DMS 273 treated with DMSO at 0.1 percent for 48 hours (cell line): Measurements from ENCODE around the gene DISP3.

Experiments used
- DNase-seq: peaks from one replicate; lab custom pipeline; 2025; lab: John Stamatoyannopoulos, UW

DISP3 gene

GRCh38 chr1:11528611-11529261, 49.8 kb downstream of the DISP3 start:
- DNase-seq: no peak

- DNase-seq: no peak
Observed at GRCh38 chr1:11529330-11529729, 50.4 kb downstream of the DISP3 start.

DNA sequence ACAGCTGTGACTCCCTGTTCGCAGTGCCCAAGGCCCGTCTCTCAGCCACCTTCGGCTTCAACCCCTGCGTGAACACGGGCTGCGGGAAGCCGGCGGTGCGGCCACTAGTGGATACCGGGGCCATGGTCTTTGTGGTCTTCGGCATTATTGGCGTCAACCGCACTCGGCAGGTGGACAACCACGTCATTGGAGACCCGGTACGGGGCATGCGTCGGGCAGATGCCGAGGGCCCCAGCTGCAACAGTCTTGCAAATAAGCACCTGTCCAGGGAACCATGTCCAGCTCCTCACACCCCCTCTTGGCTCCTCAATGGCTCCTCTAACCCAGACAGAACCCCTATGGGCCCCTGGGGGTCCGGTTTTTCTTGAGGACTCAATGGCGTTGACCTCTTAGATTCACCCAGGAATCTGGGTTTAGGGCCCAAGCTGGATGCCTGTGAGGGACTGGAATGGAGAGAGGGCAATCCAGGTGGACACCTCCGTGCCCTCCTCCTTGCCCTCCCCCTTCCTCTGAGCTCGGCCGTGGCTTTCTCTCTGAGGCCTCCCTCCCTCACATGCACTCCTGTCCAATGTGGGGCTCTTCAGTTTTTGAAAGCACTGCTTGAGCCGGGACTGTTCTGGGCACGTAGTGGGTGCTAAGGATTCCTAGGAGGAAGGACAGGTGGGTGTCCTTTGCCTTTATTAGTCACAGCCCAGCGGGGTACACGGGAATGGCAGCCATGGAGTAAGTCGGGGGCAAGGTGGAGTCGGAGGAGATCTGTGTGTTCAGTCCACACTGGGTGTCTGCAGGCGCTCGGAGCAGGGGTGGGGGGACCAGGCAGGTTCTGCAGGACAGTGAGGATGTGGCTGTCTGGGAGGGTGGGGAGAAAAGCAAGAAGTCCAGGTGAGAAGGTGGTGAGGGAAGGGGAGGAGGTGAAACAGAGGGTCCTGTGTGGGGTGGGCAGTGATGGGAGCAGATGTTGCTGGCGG, 51.1 kb downstream of the DISP3 start:
- no peak for DNase-seq

DNA sequence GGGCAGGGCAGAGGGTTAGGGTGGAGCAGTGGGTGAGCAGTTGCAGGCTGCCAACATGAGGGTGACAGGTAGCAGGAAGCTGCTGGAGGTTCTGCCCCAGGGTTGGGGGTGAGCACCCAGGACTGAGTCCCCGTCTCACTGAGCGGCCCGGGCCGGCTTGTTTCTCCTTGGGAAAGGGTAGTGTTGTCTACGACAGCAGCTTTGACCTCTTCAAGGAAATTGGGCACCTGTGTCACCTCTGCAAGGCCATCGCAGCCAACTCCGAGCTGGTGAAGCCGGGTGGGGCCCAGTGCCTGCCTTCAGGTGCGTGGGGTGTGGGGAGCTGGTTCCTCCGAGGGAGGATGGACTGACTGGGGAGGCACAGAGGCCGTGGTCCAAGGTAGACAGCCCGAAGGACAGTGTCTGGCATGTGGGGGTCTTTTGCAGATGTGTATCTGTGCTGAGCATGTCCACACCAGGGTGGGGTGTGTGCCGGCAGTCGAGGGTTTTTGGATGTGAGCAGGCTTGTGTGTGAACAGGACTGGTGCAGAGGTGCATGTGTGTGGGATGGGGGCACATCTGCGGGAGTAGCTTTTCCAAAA, 51.9 kb downstream of the DISP3 start:
- no peak for DNase-seq

GRCh38 chr1:11531314-11531870, 52.4 kb downstream of the DISP3 start:
- DNase-seq: no peak

DNA sequence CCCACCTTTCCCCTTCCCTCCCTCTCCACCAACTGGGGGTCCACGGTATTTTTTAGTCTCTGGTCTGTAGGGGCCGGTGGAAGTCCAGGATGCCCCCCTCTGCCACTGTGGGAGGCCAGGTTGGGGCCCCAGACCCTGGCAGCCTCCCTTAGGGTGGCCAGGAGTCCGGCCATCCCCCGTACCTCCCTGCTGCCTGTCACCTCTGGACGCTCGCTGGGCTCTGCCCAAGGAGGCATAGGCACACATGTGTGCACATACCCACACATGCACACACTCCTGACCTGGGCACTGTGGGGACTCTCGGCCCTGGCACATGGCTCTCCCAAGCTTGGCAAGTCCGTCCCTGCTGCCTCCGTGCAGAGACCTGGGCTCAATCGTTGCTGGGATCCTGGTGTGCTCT, 53.0 kb downstream of the DISP3 start:
- no peak for DNase-seq

GRCh38 chr1:11533790-11534787, 55.1 kb downstream of the DISP3 start:
- no peak for DNase-seq

- DNase-seq: no peak
Observed at GRCh38 chr1:11534846-11535245, 55.9 kb downstream of the DISP3 start.

DNA sequence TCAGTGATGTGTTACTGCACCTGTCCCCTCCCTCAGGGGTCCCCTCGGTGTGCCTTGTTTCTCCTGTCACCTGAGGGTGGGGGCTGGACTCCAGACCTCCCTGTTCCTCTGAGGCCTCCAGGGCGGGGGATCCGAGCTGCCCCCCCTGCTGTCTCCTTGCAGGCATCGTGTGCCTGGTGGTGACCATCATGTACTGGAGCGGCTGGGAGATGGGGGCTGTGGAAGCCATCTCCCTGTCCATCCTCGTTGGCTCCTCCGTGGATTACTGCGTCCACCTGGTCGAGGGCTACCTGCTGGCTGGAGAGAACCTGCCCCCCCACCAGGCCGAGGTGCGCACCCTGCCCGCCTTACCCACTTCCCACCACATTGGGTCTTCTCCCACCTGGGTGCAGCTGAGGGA, 56.4 kb downstream of the DISP3 start:
- DNase-seq: no peak

DNA sequence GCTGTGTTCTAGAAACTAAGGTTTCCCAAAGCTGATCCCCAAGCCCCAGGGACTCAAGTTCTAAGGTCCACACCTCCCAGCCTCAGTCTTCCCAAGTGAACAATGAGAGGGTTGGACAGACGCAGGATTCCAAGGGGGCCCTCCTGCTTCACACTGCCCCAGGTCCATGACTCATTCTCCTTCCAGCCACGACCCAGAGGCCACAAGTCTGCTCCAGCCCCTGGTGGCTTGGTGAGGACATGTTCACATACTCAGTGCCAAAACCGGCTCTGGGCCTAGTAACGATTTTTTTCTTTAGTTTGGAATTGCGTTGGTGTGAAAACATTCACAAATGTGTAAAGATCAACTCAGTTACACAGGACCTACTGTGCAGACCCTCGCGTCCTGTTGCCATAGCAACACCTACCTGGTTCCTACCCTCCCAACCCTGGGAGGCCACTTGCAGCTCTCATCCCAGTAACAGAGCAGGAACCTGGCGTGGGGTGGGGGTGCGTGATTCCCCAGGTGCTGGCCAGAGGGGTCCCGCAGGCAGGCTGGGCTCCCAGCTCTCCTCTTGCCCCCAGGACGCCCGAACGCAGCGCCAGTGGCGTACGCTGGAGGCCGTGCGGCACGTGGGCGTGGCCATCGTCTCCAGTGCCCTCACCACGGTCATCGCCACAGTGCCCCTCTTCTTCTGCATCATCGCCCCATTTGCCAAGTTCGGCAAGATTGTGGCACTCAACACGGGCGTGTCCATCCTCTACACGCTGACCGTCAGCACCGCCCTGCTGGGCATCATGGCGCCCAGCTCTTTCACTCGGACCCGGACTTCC, 57.0 kb downstream of the DISP3 start:
- no peak for DNase-seq

DNA sequence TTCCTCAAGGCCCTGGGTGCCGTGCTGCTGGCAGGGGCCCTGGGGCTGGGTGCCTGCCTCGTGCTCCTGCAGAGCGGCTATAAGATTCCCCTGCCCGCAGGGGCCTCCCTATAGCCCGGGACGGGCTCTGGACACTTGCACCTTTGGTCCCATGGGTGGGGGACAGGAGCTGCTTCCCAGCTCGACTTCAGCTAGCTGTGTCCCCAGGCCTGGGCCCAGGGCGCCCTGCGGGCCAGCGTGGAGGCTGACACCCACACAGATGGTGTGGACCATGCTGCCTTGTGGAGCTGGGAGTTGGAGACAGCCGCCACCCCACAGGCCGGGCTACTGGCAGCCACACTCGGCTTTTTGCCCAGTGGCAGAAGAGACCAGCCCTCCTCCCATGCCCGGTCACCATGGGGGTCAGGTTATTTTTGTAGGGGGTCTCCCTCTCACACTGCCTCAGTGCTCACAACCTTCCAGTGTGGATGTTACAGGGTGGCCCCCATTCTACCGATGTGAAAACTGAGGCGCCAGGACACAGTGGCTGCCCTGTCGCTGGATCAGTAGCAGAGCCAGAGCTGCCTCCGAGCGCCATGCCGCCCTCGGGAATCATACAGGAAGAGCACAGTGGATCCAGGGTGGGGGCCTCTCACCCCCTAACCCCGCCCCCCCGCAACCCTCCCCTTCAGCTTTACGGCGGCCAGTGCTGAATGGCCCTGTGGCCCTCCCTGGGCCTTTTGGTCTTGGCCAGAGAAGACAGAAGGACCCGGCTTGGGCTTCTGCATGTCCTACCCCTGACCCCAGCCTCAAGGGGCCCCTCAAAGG, 57.8 kb downstream of the DISP3 start:
- no peak for DNase-seq

DNA sequence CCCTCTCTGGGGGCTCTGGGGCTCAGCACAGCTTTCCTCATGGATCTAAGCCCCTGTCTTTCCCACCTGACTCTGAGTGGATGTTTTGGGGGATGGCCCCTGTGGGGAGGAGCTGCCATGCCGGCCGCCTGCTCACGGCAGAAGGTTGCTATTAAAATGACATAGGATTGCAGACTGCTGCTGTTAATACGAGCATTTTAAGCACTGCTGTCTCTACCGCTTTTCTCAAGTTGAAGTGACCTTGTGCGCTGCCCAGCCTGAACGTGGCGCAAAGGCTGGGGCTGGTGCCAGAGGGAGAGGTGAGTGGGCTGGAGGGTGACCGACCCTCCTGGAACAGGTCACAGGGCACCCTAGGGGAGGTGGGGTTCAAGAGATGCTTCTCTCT, 58.4 kb downstream of the DISP3 start:
- no peak for DNase-seq

DNA sequence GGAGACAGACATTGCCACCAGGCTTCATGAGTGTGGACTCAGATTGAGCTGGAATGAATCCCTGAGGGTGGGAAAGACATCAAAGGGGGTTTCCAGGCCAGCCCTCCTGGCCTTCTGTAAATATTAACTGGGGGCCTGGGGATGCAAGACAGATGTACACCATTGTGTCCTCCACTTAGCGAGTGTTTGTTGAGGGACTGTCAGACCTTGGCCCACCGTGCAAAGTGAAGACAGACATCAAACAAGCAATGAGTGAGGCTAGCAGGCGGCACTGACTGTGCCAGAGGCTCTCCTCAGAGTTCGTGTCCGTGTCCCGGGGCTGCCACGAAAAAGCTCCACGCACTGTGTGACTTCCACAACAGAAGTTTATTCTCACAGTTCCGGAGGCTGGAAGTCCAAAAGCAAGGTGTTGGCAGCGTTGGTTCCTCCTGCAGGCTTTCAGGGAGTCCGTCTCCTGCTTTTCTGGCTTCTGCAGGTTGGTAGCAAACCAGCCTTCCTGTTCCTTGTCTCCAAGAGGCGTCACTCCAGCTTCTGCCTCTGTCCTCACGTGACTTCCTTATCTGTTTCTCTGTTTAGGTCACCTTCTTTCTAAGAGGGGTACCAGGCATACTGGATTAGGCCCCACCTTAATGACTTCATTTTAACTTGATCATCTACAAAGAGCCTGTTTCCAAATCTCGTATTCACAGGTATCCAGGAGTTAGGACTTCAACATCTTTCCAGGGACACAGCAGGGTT, 59.1 kb downstream of the DISP3 start:
- no peak for DNase-seq

- no peak for DNase-seq
Observed at GRCh38 chr1:11538886-11539285, 59.9 kb downstream of the DISP3 start.

DNA sequence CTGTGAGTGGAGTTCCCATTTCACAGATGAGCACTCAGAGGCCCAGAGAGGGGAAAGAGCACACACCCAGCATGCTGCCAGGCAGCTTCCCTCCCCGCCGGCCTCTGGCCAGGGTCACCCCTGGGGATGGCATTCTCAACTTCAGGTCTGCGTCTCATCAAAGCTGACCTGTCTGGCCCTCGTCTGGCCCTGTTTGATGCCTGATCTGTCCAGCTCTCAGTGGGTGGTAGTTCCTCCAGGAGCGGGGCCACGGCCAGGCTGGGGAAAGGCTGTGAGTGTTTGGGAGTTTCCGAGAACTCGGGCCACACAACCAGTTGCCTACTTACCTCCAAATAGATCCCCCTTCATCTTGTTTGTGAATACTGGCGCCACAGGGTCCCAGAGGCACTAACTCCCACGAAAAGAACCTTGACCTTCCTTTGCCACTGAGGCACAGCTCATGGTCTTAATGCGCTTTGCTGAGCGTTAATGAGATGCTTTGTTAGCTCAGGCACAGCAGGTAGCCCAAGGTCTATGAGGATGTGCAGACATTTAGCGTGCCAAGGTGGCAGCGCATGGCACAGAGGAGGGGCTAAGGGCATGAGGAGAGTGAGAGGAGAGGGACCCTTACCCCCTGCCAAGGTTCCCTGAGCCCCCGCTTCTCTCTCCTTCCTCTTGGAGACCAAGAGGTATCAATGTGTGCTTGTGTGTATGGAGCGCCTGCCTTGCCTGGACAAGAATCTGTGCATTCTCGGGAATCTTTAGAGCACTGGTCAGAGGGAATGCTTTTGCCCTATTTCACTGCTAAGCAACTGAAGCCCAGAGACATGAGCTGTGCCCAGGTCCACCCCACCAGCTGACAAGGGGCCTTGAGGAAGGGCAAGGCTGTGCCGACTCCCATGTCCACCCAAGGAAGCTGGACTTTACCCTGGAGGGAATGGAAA, 61.2 kb downstream of the DISP3 start:
- DNase-seq: no peak

GRCh38 chr1:11540773-11541160, 61.8 kb downstream of the DISP3 start:
- DNase-seq: no peak

DNA sequence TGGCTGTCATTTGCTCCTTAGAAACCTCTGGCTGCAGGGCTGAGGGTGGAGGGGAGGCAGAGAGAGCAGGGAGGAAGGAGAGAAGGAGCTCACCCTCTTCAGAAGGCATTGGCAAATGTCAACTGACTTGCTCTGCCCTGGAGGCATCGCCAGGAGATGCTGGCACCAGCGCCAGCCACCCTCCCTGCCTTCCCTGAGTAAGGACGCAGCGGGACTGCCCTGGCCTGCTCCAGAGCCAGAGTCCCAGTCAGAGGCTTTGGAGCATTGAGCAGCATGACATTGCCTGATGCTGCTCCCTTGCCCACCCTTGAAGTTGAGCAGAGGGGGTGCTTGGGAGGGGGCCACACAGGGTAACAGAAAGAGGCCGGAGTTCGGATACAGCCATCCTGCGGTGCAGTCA, 62.3 kb downstream of the DISP3 start:
- no peak for DNase-seq

- no peak for DNase-seq
Observed at GRCh38 chr1:11541956-11542355, 63.0 kb downstream of the DISP3 start.
